OCI-LY1 (cell line): ENCODE data around the gene LRRC36.

Experiments
- H2AFZ ChIP-seq: fragments of 200-600 bp; sonication (generic), shearing (Covaris generic); 2 replicates; pipeline ENCODE4 v1.6.0; 2014; ENCODE audit warnings: antibody characterized with exemption, mild to moderate bottlenecking, low read length
- H3F3A ChIP-seq: fragments of 200-600 bp; sonication (generic), shearing (Covaris generic); 2 replicates; pipeline ENCODE4 v1.6.0; 2014; ENCODE audit warnings: mild to moderate bottlenecking, antibody characterized with exemption, low read length, moderate library complexity; ENCODE audit not compliant: insufficient read depth
- H3K27ac ChIP-seq: fragments of 200-600 bp; sonication (generic); 2 replicates; pipeline ENCODE4 v1.5.1; 2014; ENCODE audit warnings: low read length, mixed run types, mild to moderate bottlenecking, low read depth; ENCODE audit not compliant: poor library complexity, severe bottlenecking
- H3K27me3 ChIP-seq: fragments of 200-600 bp; sonication (generic); 2 replicates; pipeline ENCODE4 v1.6.0; 2014; ENCODE audit warnings: antibody characterized with exemption, mild to moderate bottlenecking, low read length, moderate library complexity; ENCODE audit not compliant: insufficient read depth
- H3K36me3 ChIP-seq: fragments of 200-600 bp; sonication (generic); 2 replicates; pipeline ENCODE4 v1.6.1; 2014; ENCODE audit warnings: mild to moderate bottlenecking, antibody characterized with exemption, low read length, moderate library complexity, mixed read lengths; ENCODE audit not compliant: insufficient read depth
- H3K4me1 ChIP-seq: fragments of 200-600 bp; sonication (generic); 2 replicates; pipeline ENCODE4 v1.5.1; 2014; ENCODE audit warnings: mild to moderate bottlenecking, low read length, moderate library complexity; ENCODE audit not compliant: insufficient read depth, severe bottlenecking
- H3K4me2 ChIP-seq: fragments of 200-600 bp; sonication (generic), shearing (Covaris generic); 2 replicates; pipeline ENCODE4 v1.6.1; 2014; ENCODE audit warnings: low read length
- H3K4me3 ChIP-seq: fragments of 200-600 bp; sonication (generic); 2 replicates; pipeline ENCODE4 v1.5.1; 2014; ENCODE audit warnings: low read length, low read depth, mild to moderate bottlenecking, mixed read lengths; ENCODE audit not compliant: poor library complexity, severe bottlenecking
- H3K79me2 ChIP-seq: fragments of 200-600 bp; shearing (Covaris generic); 2 replicates; pipeline ENCODE4 v1.6.1; 2016; ENCODE audit warnings: mixed run types, low read length, mixed read lengths; ENCODE audit not compliant: insufficient read depth
- H3K9ac ChIP-seq: fragments of 200-600 bp; sonication (generic), shearing (Covaris generic); 2 replicates; pipeline ENCODE4 v1.6.1; 2014; ENCODE audit warnings: mild to moderate bottlenecking, low read length, mixed read lengths
- H3K9me2 ChIP-seq: fragments of 200-600 bp; sonication (generic), shearing (Covaris generic); 2 replicates; pipeline ENCODE4 v1.6.1; 2014; ENCODE audit warnings: low read depth, mild to moderate bottlenecking, low read length, mixed read lengths
- H3K9me3 ChIP-seq: fragments of 200-600 bp; shearing (Covaris generic); 2 replicates; pipeline ENCODE4 v1.6.1; 2014; ENCODE audit warnings: low read length, mixed read lengths
- H4K20me1 ChIP-seq: fragments of 200-600 bp; sonication (generic), shearing (Covaris generic); 2 replicates; pipeline ENCODE4 v1.6.0; 2016; ENCODE audit warnings: mild to moderate bottlenecking, low read length; ENCODE audit not compliant: insufficient read depth
- EZH2 ChIP-seq: fragments of 200-600 bp; sonication (generic), shearing (Covaris generic); IDR thresholded peaks from 2 replicates; pipeline ENCODE4 v1.8.0; 2017; ENCODE audit warnings: borderline replicate concordance, mixed run types, mild to moderate bottlenecking, antibody characterized with exemption, low read length, moderate library complexity, mixed read lengths
- TF ChIP-seq, protein P1 (sequence below): fragments of 200-600 bp; sonication (generic), shearing (Covaris generic); IDR thresholded peaks from 2 replicates; pipeline ENCODE4 v1.5.1; 2017; ENCODE audit warnings: mild to moderate bottlenecking, antibody characterized with exemption, low read length, moderate library complexity, mixed read lengths

Gene LRRC36

DNA sequence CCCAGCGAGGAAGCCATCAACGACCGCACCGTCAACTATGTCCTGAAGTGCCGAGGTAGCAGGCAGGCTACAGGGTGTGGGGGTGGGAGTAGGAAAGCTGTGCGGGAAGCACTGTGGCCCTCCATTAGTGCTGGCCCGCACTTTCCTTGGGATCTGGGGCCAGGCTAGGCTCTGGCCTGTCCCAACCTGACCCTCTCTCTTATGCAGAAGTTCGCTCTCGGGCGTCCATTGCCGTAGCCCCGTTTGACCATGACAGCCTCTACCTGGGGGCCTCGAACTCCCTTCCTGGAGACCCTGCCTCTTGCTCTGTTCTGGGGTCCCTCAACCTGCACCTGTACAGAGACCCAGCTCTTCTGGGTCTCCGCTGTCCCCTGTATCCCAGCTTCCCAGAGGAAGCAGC, 38.7 kb upstream of the LRRC36 start:
- H3K4me3 ChIP-seq = no peak overlapping the region

DNA sequence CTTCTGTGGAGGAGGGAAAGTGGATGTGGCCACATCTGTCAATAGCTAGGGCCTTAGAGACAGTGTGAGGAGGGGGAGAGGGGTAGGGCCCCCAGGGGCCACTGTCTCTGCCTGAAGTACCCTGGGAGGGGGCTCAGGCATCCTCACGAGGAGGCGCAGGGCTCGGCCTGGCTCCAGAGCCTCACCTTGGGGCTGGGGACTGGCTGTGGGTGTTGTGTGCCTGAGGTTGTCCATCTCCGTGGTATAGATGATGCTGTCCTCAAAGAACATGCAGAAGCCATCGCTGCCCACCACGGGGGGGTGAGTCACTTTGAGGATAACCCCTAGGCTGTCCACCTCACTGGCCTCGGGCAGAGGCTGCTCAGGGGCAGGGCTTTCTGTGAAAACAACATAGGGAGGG, 35.2 kb upstream of the LRRC36 start:
- H3K9ac ChIP-seq = no peak overlapping the region
- TF ChIP-seq EZH2 = no peak
- TF ChIP-seq, protein P1, sequence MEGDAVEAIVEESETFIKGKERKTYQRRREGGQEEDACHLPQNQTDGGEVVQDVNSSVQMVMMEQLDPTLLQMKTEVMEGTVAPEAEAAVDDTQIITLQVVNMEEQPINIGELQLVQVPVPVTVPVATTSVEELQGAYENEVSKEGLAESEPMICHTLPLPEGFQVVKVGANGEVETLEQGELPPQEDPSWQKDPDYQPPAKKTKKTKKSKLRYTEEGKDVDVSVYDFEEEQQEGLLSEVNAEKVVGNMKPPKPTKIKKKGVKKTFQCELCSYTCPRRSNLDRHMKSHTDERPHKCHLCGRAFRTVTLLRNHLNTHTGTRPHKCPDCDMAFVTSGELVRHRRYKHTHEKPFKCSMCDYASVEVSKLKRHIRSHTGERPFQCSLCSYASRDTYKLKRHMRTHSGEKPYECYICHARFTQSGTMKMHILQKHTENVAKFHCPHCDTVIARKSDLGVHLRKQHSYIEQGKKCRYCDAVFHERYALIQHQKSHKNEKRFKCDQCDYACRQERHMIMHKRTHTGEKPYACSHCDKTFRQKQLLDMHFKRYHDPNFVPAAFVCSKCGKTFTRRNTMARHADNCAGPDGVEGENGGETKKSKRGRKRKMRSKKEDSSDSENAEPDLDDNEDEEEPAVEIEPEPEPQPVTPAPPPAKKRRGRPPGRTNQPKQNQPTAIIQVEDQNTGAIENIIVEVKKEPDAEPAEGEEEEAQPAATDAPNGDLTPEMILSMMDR = no peak
- no peak overlapping the region for H3K4me3 ChIP-seq
- no peaks in the 10 kb centered on the region for H3K79me2 ChIP-seq
- no peaks in the 10 kb centered on the region for H3F3A ChIP-seq
- no peaks in the 10 kb centered on the region for H4K20me1 ChIP-seq
- H3K36me3 ChIP-seq = no peaks in the 10 kb centered on the region
- no peaks in the 10 kb centered on the region for H3K9me2 ChIP-seq
- H2AFZ ChIP-seq = no peak overlapping the region
- H3K4me2 ChIP-seq = no peak overlapping the region
- H3K27me3 ChIP-seq = 0 out of 2 replicates have a peak, but pooled peaks cover 4% of the 10 kb centered on the region
- H3K4me1 ChIP-seq = no peaks in the 10 kb centered on the region
- no peak overlapping the region for H3K27ac ChIP-seq
- no peaks in the 10 kb centered on the region for H3K9me3 ChIP-seq

More for the DNA sequence above, 38.7 kb upstream of the LRRC36 start:
- Histone ChIP-seq H3K27me3 (no peaks in the 10 kb centered on the region), H4K20me1 (no peaks in the 10 kb centered on the region), H3K9me2 (no peaks in the 10 kb centered on the region), H2AFZ (no peak overlapping the region), H3K36me3 (no peaks in the 10 kb centered on the region), H3K79me2 (no peaks in the 10 kb centered on the region), H3K4me1 (no peaks in the 10 kb centered on the region), H3K27ac (no peak overlapping the region), H3K9me3 (no peaks in the 10 kb centered on the region), H3K4me2 (no peak overlapping the region), H3F3A (no peaks in the 10 kb centered on the region), H3K9ac (no peak overlapping the region)
- TF ChIP-seq, protein P1 = no peak
- no peak for TF ChIP-seq EZH2

DNA sequence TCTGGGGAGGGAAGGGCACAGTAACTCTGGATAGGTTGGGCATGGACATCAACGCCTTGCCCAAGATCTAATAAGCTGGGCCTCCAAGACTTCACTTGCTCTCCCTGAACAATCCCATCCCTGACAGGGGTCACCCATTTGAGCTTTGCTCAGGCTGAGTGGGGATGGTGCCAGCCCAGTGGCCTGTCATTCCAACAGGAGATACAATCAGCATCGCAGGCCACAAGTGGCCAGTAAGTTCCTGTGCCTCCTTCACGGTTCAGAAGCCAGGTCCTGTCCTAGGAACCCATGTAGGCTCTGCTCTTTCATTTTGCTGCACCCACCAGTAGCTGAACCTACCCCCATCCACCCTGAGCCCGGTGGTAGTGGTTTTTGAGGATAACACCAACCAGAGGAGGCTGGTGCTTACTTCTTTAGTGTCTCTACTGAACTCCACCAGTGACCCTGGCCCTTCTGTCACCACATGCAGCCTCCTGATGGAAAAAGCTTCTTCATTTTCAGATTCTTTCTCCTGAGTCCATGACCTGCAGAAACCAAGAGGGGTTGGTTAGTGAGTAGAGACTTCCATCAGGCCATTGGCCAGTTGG, 32.4 kb upstream of the LRRC36 start:
- Histone ChIP-seq H3K27ac (no peak overlapping the region), H3K4me3 (no peak overlapping the region), H3F3A (no peaks in the 10 kb centered on the region), H4K20me1 (no peaks in the 10 kb centered on the region), H3K27me3 (peaks cover 5% of the 10 kb centered on the region; the same call in 1 of the 2 replicates), H3K79me2 (no peaks in the 10 kb centered on the region), H3K9me3 (no peaks in the 10 kb centered on the region), H3K4me2 (no peak overlapping the region), H3K9ac (no peak overlapping the region), H3K4me1 (no peaks in the 10 kb centered on the region), H3K9me2 (no peaks in the 10 kb centered on the region), H2AFZ (no peak overlapping the region), H3K36me3 (no peaks in the 10 kb centered on the region)
- no peak for TF ChIP-seq EZH2
- TF ChIP-seq, protein P1 = no peak
